Muscle of back (tissue), 13 donors: ENCODE measurements around the gene AGTRAP. TPM values are rescaled to one million over a fixed set of nuclear protein-coding genes. Genes with fewer than 3 reads are reported as not detected.

Source experiments
- DNase-seq, 3 donors: peaks; one replicate each; pipeline versions ENCODE4 v3.0.0 to v3.0.0-alpha.2; 2013
- long read RNA-seq, 9 donors: transcript quantifications; one replicate each; lab custom pipeline, GENCODE V29; 2026
- polyA plus RNA-seq, 10 donors: library from polyadenylated mRNA; unstranded; fragments of 120-200 nt; gene quantifications; one replicate each; pipeline ENCODE4 v1.2.1, GENCODE V29; 2013; ENCODE audit not compliant: insufficient read length in 10 of 10

The AGTRAP gene, protein sequence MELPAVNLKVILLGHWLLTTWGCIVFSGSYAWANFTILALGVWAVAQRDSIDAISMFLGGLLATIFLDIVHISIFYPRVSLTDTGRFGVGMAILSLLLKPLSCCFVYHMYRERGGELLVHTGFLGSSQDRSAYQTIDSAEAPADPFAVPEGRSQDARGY
- 10 to 100 TPM; 13.9 to 20.4 (median 16.7) TPM for polyA plus RNA-seq
- long read RNA-seq, donor 1, transcript AGTRAP-201 (5 exons, 1,107 nt) = major isoform, 15 of 15 reads
- long read RNA-seq, donor 1, partial matches to known transcripts = 0 of 15 reads
- long read RNA-seq, donor 1, other reads (novel, unspliced or antisense) = 0 of 15 reads
- long read RNA-seq, donor 2, partial matches to known transcripts = 0 of 5 reads
- long read RNA-seq, donor 2, other reads (novel, unspliced or antisense) = 0 of 5 reads
- long read RNA-seq, donor 3 = 0 reads
- long read RNA-seq, donor 4, transcript AGTRAP-201 (5 exons, 1,107 nt) = major isoform, 5 of 9 reads
- long read RNA-seq, donor 4, partial matches to known transcripts = 0 of 9 reads
- long read RNA-seq, donor 4, other reads (novel, unspliced or antisense) = 0 of 9 reads
- long read RNA-seq, donor 5, transcript AGTRAP-201 (5 exons, 1,107 nt) = major isoform, 14 of 16 reads
- long read RNA-seq, donor 5, partial matches to known transcripts = 0 of 16 reads
- long read RNA-seq, donor 5, other reads (novel, unspliced or antisense) = 0 of 16 reads
- long read RNA-seq, donor 6, transcript AGTRAP-201 (5 exons, 1,107 nt) = major isoform, 10 of 20 reads
- long read RNA-seq, donor 6, partial matches to known transcripts = 5 of 20 reads
- long read RNA-seq, donor 6, other reads (novel, unspliced or antisense) = 0 of 20 reads
- long read RNA-seq, donor 7, transcript AGTRAP-201 (5 exons, 1,107 nt) = major isoform, 8 of 9 reads
- long read RNA-seq, donor 7, partial matches to known transcripts = 0 of 9 reads
- long read RNA-seq, donor 7, other reads (novel, unspliced or antisense) = 0 of 9 reads
- long read RNA-seq, donor 8, partial matches to known transcripts = 0 of 4 reads
- long read RNA-seq, donor 8, other reads (novel, unspliced or antisense) = 0 of 4 reads
- long read RNA-seq, donor 9, partial matches to known transcripts = 0 of 2 reads
- long read RNA-seq, donor 9, other reads (novel, unspliced or antisense) = 0 of 2 reads

DNA sequence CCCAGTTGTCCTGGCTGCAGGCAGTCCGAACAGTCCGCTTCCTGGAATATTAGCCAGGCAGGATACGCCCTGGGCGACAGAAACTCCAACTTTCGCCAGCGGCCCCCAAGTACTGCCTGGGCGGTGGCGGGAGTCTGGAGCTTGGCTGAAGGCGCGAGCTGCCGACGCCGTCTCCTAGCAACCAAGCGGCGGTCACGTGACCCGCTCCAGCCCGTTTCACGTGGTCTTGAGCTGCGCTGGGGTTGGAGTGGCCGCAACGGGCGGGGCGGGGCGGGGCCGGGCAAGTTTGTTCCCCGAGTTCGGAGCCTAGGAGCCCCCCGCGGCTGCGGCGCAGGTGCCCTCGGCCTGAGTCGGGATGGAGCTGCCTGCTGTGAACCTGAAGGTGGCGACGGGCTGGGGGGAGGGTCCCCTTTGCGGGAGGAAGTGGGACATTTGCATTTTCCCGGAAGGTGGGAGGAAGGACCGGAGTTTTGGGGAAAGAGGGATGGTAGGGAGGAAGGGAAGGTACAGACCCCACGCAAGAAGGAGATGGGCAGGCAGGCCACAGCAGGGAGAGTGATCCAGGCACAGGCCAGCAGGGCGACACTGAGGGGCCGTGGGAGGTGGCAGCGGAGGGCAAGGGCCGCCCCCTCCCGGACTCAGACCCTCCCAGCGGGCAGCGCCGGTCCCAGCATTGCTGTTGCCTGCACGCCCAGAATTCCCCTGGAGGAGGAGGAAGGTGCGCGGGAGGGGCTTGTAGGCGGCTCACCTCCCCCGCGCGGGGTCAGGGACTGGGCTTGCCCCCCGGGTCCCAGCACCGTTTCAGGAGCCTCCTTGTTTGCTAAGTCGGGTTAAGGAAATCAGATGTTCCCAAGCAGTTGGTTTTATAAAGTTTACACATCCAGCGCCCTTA, at the start of gene AGTRAP:
Gene AGTRAP, plus strand, starts transcription at position 283 of the 892 bp plus-strand sequence. Its CDS starts 73 bp downstream, at position 356.
- DNase-seq = peak; percentile 93 to 99 (median 98)

DNA sequence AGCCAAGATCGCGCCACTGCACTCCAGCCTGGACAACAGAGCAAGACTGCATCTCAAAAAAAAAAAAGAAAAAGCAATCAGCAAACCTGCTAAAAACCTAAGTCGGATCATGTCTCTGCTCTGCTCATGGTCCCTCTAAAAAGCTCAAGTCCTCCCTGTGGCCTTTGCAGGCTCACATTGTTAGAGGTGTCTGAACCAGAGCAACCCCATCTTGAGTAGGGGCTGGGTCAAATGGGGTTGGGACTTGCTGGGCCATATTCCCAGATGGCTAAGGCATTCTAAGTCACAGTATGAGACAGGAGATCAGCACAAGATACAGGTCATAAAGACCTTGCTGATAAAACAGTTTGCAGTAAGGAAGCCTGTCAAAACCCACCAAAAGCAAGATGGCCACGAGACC, 47.4 kb upstream of the AGTRAP start:
- DNase-seq = no peak

DNA sequence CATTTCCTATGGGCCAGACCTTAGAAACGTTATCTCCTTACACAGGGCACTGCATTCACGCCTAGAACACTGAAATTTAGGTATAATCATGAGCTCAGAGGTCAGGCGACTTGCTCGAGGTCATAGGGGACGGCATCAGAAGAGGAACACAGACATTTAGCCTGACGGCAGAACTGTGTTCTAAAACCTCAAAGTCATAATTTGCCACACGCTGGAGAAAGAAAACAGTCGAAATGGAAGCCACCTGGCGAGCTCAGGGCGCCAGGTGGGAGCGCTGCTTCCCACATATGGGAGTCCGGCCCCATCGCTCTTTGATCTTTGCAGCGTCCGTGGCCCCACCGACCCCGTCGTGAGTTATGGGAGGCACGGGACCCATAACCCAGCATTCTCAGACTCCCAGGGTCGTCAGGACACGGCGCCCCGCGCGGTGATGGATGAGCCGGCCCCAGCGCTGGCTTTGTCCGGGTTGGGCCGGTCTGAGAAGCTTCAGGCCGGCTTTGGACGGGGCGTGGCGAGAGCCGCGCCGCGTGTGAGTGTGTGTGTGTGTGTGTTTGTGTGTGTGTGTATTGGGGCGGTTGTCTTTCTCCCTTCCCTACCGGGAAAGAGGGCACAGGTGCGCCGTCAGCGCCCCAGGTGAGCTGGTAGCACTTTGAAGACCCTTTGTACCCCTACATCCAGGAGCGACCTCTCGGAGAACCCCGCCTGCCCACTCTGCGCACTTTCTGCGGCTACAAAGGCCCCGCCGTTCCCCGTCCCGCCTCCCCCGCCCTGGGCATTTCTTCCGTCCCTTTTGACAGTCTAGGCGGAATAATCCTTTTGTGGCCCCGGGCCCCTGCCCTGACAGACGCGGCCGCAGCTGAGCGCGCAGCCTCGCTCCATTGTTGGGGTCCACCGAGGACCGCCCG, 45.3 kb upstream of the AGTRAP start:
- peak in 2 of 3 donors; percentile 22 to 67 for DNase-seq

DNA sequence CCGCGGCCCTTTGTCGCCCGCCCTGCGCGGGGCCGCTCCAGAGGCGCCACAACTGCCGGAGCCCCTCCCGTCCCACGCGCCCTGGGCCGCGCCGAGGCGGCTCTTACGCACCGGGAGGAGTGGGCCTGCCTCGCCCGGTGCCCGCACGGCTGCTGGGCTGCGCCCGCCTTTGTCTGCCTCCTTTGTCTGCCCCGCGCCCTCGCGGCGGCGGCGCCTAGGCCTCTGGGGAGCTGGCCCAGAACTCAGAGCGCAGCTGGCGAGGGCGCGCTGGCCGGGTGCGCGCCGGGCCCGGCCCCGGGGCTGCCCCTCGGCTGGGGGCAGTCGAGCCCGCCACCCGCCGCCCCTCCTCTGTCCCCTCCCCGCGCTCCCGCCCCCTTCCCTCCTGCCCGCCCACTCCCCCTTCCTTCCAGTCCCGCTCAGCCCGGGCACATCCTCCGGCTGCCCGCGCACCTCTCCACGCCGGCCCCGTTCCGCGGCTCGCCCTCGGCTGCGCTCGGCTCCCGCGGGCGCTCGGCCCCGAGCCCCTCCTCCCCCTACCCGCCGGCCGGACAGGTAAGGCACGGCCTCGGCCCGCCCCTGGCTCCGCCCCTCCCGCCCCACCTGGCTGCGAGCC, 44.5 kb upstream of the AGTRAP start, which contains the start of gene DRAXIN:
Gene DRAXIN, plus strand, starts transcription at position 409 of the 613 bp plus-strand sequence. CDS start 14,549 bp downstream, outside the sequence.
- DNase-seq = peak in 1 of 3 donors; percentile 51

DNA sequence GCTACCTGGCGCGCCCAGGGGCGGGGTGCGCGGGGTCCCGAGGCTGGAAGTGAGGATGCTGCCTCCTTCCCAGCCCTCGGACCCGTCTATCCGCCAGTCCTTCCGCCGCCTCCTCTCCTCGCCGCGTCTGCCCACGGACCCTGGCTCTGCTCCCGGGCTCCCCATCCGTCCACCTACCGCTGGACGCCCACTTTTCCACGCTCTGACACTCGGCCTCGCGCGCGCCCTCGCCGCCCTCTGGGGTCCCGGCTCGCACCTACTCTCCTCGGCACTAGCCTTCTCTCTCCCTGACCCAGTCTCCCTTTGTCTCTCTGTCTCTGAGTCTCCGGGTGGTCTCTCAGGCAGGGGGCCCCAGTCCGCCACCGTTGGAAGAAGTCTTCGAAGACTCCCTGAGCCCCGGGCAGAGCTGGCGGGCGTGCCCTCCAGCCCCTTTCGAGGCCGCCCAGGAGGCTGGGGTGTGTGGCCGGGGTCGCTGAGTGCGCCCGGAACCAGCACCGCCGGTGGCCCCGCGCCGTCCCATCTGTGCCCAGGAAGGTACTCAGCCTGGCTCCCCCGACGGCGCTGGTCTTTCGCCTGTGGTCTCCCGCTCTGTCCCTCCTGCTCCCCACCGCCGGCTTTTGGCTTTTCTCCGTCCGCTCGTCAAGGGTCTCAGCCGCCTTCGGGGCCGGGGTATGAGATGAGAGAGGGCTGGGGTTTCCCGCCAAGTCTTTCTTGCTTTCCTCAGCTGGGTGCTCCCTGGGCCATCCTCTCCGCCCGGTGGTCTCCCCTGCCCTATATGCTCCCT, 43.8 kb upstream of the AGTRAP start:
- DNase-seq = no peak

DNA sequence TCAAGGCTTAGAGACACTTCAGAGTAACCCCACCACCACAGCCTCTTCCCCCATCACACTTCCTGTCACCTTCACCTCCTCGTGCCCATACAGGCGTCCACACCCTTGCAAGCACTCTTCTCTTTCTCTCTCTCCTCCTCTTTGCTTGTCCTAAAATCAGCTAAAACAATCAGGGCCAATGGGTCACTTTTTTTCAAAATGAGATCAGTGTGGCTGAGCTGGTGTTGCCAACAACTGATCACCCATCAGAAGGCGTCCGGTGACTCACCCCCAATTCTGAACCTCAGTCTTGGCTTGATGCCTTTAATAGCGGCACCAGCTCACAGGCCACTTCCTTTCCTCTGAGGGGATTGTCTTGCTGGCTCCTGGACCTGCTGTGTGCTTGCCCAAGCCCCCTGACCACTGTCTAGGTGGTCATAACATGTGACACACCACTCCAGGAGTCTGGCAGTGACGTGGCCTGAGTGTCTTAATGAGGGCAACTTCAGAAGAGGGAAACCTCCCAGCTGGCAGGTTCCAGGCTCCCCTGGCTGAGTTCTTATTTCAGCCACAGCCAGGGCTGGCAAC, 42.8 kb upstream of the AGTRAP start:
- no peak for DNase-seq

DNA sequence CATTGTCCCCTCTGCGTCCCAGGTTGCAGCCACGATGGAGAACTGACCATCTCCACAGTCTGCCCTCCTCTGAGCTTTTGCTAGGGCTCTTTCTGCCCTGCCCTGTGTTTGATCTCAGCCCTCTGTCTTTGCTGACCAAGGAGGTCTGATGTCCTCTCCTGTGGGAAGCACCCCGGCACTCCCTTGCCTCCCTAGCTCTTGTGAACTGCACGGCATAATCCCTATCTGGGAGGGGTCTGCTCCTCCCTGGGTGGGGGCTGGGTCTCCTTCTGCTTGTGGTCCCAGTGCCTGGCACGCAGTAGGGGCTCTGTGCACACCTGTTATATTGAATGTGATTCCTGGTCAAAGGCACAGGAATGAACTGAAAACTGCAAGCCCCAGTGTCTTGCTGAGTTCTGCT, 42.0 kb upstream of the AGTRAP start:
- no peak for DNase-seq

DNA sequence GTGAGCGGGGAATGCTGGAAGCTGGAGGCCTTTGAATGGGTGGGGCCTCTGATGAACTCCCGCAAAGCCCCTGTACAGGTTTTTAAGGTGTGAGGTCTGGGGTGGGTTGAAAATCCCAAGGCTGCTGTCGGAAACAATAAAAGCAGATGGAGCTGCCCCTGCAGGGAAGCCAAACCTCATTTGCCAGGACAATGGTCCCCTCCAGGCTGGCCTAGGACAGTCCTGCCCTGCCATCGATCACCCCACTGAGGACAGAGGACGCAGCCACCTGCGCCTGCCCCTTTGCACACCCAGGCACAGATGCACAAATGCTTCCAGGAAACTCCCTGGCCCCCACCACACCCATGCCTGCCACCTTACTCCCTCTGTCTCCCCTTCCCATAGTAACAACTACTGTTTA, 40.1 kb upstream of the AGTRAP start:
- DNase-seq = no peak

DNA sequence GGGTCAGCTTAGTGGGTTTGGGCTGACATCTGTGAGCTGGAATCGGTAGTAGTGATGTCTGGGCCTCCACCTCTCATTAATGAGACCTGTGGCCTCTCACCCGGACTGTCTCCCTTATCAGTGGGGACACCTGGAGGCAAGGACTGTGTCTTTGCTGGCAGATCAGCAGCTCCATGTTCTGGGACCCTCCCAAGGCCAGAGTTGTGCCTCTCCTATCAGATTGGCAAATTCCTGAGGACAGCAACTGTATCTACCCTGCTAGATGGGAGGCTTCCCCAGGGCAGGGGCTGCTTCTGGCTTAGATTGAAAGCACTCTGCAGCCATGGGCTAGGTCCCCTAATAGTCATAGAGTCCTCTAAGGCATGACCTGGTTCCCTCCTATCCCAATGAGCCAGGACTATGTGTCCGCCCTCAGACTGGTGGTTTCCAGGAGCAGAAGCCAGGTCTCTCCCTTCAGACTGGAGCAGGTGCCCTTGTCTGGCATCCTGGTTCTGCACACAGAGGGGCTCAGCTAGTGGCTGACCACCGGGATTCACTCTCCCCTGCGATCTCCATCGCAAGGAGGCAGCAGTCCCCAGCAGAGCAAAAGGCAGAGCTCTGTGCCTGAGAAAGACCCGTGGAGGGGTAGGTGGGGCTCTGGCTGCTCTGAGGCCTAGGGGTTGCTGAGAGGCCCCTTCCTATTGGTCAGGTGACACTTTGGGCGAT, 38.6 kb upstream of the AGTRAP start:
- no peak for DNase-seq

DNA sequence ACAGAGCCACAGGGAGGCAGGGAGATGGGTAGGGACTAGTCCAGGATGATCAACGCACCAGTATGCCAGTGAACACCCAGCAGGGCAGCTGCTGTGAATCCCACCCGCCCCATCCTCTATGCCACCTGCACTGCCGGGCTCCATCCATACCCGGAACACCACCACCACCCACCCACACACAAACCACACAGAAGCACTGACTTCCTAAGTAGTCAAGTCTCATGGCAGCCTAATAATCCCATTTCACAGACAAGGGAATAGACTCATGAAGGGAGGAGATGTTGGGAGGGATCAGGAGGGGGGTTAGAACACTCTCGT, 38.1 kb upstream of the AGTRAP start:
- DNase-seq = no peak

DNA sequence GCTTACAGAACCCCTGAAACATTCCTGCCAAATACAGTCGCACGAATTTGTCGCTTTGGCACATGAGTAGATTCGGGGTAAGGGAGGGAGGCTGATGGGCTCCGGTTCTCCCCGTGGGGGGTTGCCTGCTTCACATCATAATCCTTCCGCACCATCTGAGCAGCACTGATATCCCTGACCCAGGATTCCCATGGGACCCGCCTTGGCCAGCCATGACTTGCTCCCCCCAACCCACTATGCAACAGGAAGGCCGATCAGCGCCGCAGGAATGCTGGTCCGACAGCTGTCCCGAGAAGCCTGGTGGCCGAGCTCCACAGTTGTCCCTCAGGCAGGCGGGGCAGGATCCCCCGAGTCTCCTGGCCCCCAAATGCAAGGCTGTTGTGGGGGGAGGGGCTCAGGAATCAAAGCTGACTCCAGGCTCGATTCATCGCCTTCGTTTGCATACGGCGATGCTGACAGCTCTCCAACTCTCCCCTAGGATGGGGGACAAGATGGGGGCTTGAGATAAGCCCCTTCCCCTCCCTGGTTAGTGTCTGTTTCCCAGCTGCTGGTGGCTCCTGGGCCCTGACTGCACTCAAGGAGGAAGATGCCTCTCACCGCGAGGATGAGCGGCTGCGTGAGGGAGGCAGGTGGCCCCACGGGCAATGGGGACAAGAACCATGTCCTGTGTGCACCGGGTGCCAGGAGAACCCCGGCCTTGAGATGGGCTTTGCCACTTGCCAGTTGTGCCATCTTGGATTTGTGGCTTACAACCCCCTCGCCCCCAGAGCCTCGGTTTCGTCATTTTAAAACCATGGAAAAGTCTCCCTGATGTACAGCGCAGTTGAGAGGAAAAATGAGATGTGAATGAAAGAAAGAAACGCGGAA, 35.1 kb upstream of the AGTRAP start:
- peak in 2 of 3 donors; percentile 41 to 56 for DNase-seq

DNA sequence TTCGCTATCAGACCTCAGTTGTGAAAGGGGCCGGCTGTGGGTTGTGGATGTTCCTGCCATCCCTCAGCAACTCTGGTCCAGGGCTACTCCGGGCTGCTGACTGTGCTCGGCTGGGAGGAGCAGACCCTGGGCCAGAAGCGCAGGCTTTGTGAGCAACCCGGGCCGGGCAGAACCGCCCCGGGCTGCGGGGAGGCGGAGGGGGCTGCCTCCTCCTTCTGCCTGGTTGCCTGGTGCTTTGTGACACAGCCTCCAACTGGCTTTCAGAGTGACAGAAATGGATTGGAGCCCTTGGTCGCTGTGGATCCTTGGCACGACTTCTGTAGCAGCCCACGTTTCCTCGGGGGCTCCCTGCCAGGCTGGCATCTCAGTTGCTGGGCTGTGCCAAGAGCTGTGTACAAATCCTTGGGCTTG, 34.4 kb upstream of the AGTRAP start:
- peak in 2 of 3 donors; percentile 42 to 49 for DNase-seq

DNA sequence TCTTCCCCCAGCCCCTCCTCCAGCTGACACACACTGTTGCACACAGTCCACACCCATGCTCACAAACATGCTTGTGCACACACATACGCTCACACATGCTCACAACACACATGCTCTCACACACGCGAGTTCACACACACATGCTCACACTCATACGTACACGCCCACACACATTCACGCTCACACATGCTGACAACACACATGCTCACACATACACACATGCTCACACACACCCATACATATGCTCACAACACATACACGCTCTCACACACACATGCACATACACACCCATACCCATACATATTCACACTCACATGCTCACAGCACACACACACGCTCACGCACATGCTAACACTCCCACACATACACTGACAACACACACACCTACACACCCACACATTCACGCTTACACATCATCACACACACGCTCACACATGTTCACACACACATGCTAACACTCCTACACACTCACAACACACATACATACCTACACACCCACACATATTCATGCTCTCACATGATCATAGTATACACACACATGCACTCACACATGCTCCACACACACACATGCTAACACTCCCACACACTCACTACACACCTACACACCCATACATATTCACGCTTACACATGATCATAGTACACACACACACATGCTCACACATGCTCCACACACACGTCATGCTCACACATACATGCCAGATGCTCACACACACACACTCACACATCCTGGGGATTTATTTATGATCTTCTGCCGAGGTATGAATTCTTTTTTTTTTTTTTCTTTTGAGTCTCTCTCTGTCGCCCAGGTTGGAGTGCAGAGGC, 33.7 kb upstream of the AGTRAP start:
- no peak for DNase-seq

DNA sequence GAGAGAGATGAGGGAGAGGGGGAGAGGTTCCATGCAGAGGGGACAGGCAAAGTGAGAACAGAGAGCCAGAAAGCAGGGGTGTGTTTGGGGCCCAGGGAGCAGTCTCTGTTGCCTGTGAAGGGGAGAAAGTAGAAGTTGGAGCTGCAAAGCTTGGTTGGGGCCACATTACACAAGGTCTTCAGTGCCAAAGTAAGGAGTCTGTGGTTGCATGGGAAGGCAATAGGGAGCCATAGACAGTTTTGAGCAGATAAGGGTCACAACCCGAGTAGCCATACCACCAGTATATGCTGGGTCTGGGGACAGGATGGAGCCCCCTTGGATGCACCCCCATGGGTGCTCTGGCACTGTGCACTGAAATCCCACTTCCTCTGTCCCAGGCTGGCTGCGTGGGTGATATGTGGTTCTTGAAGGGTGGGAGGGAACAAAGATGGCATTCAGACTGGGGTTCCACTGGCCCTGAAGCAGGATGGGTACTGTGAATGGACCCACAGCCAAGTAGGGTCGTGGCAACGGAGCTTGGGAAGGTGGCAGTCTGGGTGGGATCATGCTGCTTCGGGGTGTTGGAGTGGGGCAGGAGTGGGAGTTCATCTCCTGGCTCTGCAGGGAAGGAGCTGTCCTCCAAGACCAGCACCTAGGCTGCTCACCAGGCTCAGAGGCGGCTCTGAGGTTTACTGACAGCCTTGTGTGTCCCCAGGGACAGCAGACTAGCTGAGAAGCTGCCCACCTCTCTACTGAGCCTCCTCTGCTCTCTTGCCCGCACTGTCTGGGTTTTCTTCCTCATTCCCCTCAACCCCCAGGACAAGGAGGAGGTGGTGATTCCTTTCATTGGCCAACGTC, 32.4 kb upstream of the AGTRAP start:
- no peak for DNase-seq

DNA sequence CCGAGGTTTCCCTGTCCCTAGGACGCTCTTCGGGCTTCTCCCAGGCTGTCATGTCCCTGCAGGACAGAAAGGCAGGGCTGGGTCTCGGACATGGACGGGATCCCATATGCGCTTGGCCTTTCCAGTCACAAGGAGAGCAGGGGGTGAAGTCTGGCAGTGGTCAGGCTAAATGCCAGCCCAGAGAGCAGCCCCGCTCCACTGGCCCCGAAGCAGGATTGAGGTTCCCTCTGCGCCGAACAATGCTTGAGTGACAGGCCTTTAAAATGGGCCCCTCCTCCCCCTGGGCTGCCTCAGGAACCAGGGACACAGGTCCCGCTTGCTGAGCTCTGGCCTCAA, 31.8 kb upstream of the AGTRAP start:
- no peak for DNase-seq
